GM12878 (cell line): ENCODE data around the gene DRAXIN. TPM values are rescaled to one million over a fixed set of nuclear protein-coding genes. Genes with fewer than 3 reads are reported as not detected.

ENCODE experiments used
- ATAC-seq: fragments of 200-7000 bp; cut with Tn5 transposase; 3 replicates; pipeline ENCODE4 v1.9.1; 2020; ENCODE audit warnings: mild to moderate bottlenecking, moderate library complexity
- BruUV-seq: library from RNA; stranded (reverse); fragments of 400-500 nt; replicated peaks from 2 replicates; lab custom pipeline; 2021; lab: Mats Ljungman, UMichigan
- CTCF ChIA-PET: fragments of 300-600 bp; sonication (Branson Sonifier 250); formaldehyde crosslinking; extraction: SDS; loops from one replicate; lab custom pipeline; 2021; ENCODE audit warnings: inconsistent platforms; lab: Yijun Ruan, JAX
- POLR2A ChIA-PET: fragments of 350-600 bp; formaldehyde crosslinking; extraction: SDS; loops from one replicate; lab custom pipeline; 2021; ENCODE audit warnings: inconsistent platforms; lab: Charles Lee
- RAD21 ChIA-PET: fragments of 300-600 bp; sonication (Branson Sonifier 250); formaldehyde crosslinking; loops from one replicate; lab custom pipeline; 2023; ENCODE audit warnings: antibody characterized with exemption; ENCODE audit not compliant: unreplicated experiment; lab: Charles Lee
- SMC1A ChIA-PET: fragments of 300-600 bp; sonication (Branson Sonifier 250); formaldehyde crosslinking; loops from one replicate; lab custom pipeline; 2023; ENCODE audit not compliant: unreplicated experiment, uncharacterized antibody; lab: Charles Lee
- DNase-seq: peaks from one replicate; pipeline ENCODE4 v3.0.0-alpha.2; 2011; ENCODE audit warnings: low read depth, low spot score
- FAIRE-seq: peaks from 3 replicates; lab custom pipeline; 2011; peaks lifted over from hg19 to GRCh38; lab: Jason Lieb, UNC
- H2AFZ ChIP-seq: 2 replicates; pipeline ENCODE4 v1.6.0; 2011; ENCODE audit warnings: low read depth, low read length, control low read depth; ENCODE audit not compliant: control insufficient read depth
- H3K27ac ChIP-seq: 2 replicates; pipeline ENCODE4 v1.5.1; 2011; ENCODE audit warnings: control low read depth; ENCODE audit not compliant: control insufficient read depth, insufficient read depth
- H3K27me3 ChIP-seq, 2 experiments: replicated peaks in 1 of 2; 2 replicates each; pipeline versions ENCODE4 v1.6.0 to v1.6.1; 2011; ENCODE audit warnings: low read length in 1 of 2; ENCODE audit not compliant: control insufficient read depth in 2 of 2, insufficient read depth in 2 of 2
- H3K36me3 ChIP-seq, 2 experiments: 2 replicates each; pipeline ENCODE4 v1.5.1; 2011; ENCODE audit warnings: low read length in 1 of 2; ENCODE audit not compliant: control insufficient read depth in 2 of 2, insufficient read depth in 2 of 2
- H3K4me1 ChIP-seq: 2 replicates; pipeline ENCODE4 v1.6.1; 2011; ENCODE audit warnings: mild to moderate bottlenecking, low read length, moderate library complexity, mixed read lengths; ENCODE audit not compliant: control insufficient read depth, insufficient read depth
- H3K4me2 ChIP-seq: 2 replicates; pipeline ENCODE4 v1.6.0; 2011; ENCODE audit warnings: control low read depth; ENCODE audit not compliant: control insufficient read depth, insufficient read depth
- H3K4me3 ChIP-seq: fragments of 200-600 bp; sonication (generic); 2 replicates; pipeline ENCODE4 v1.5.1; 2016
- H3K79me2 ChIP-seq: 2 replicates; pipeline ENCODE4 v1.6.0; 2011; ENCODE audit warnings: low read length; ENCODE audit not compliant: control insufficient read depth, insufficient read depth
- H3K9ac ChIP-seq: 2 replicates; pipeline ENCODE4 v1.8.0; 2011; ENCODE audit warnings: low read length, control low read depth, mixed read lengths; ENCODE audit not compliant: control insufficient read depth, insufficient read depth
- H3K9me3 ChIP-seq: replicated peaks from 3 replicates; pipeline ENCODE4 v1.5.1; 2011; ENCODE audit warnings: mild to moderate bottlenecking, low read length; ENCODE audit not compliant: control insufficient read depth, insufficient read depth
- H4K20me1 ChIP-seq: 2 replicates; pipeline ENCODE4 v1.6.0; 2011; ENCODE audit not compliant: control insufficient read depth, insufficient read depth
- CHD4 ChIP-seq: fragments of 200-600 bp; sonication (generic); IDR thresholded peaks from 2 replicates; pipeline ENCODE4 v1.6.1; 2016; ENCODE audit warnings: mild to moderate bottlenecking
- FOS ChIP-seq: IDR thresholded peaks from 3 replicates; pipeline ENCODE4 v1.6.1; 2011; ENCODE audit warnings: borderline replicate concordance; ENCODE audit not compliant: insufficient read length; ENCODE audit errors: extremely low read depth
- IKZF1 ChIP-seq: fragments of 450-650 bp; conservative IDR thresholded peaks from 2 replicates; pipeline ENCODE4 v1.6.1; 2017; ENCODE audit warnings: antibody characterized with exemption, mild to moderate bottlenecking
- MEF2B ChIP-seq: fragments of 450-650 bp; IDR thresholded peaks from 2 replicates; pipeline ENCODE4 v1.6.1; 2018; ENCODE audit warnings: mild to moderate bottlenecking, moderate library complexity; ENCODE audit not compliant: partially characterized antibody, poor library complexity, severe bottlenecking
- NR2C1 ChIP-seq: fragments of 450-650 bp; IDR thresholded peaks from 2 replicates; pipeline ENCODE4 v1.6.1; 2017; ENCODE audit warnings: antibody characterized with exemption, mild to moderate bottlenecking, moderate library complexity
- NR2C2 ChIP-seq: IDR thresholded peaks from 2 replicates; pipeline ENCODE4 v1.6.1; 2011; ENCODE audit warnings: borderline replicate concordance, low read depth; ENCODE audit not compliant: control insufficient read depth, insufficient read length
- PAX5 ChIP-seq: IDR thresholded peaks from 2 replicates; pipeline ENCODE4 v1.6.1; 2011; ENCODE audit warnings: low read depth, low read length, borderline replicate concordance
- PBX3 ChIP-seq: IDR thresholded peaks from 2 replicates; pipeline ENCODE4 v1.6.1; 2011; ENCODE audit warnings: mild to moderate bottlenecking, low read depth, low read length, moderate library complexity; ENCODE audit not compliant: insufficient replicate concordance
- RCOR1 ChIP-seq: conservative IDR thresholded peaks from 2 replicates; pipeline ENCODE4 v1.6.1; 2012; ENCODE audit warnings: low read depth, low read length, improper control_type of control experiment
- SIN3A ChIP-seq: IDR thresholded peaks from 2 replicates; pipeline ENCODE4 v1.6.1; 2012; ENCODE audit warnings: low read depth, low read length, improper control_type of control experiment
- TCF3 ChIP-seq: IDR thresholded peaks from 2 replicates; pipeline ENCODE4 v1.6.1; 2012; ENCODE audit warnings: low read depth, mild to moderate bottlenecking, low read length, borderline replicate concordance; ENCODE audit not compliant: insufficient read depth
- TCF7 ChIP-seq: IDR thresholded peaks from 2 replicates; pipeline ENCODE4 v1.6.1; 2014; ENCODE audit warnings: antibody characterized with exemption, borderline replicate concordance
- ZBTB33 ChIP-seq: fragments of 450-650 bp; IDR thresholded peaks from 2 replicates; pipeline ENCODE4 v1.6.1; 2017; ENCODE audit warnings: mild to moderate bottlenecking
- ZNF622 ChIP-seq: fragments of 450-650 bp; IDR thresholded peaks from 2 replicates; pipeline ENCODE4 v1.6.1; 2017; ENCODE audit warnings: mild to moderate bottlenecking, inconsistent platforms
- WGBS: methylation state at CpG from one replicate; pipeline ENCODE4 v1.1.6; 2016; ENCODE audit warnings: low lambda C conversion rate; ENCODE audit not compliant: insufficient replicate concordance, insufficient coverage; ENCODE audit errors: missing lambda C conversion rate; 5-methylcytosine and 5-hydroxymethylcytosine counted together
- in situ Hi-C: fragments of 300-500 bp; cut with MboI; formaldehyde crosslinking; loops from 9 replicates; pipeline ENCODE4 v1.14.3; 2018; ENCODE audit warnings: mixed read lengths
- intact Hi-C: fragments of 100-400 bp; cut with micrococcal nuclease; formaldehyde crosslinking; loops from one replicate; pipeline ENCODE4 v1.14.2; 2022; ENCODE audit not compliant: unreplicated experiment
- polyA plus RNA-seq, 11 experiments: library from polyadenylated mRNA; depleted of rRNA in 4 of 11; unstranded in 6 of 11; stranded (reverse) in 5 of 11; fragments of >200 nt; fragmentation: Nextera tagmentation in 4 of 11; fragmentation: Illumina TruSeq in 1 of 11; extraction: Ambion mirVana in 4 of 11; extraction: Trizol in 1 of 11; gene quantifications; 1 replicate in 1 of 11; 2 replicates in 10 of 11; pipeline versions ENCODE4 v1.2.1 to v1.2.3, GENCODE V29; 2011 to 2016; ENCODE audit warnings: inconsistent platforms in 2 of 11, missing spikeins in 2 of 11, low read depth in 1 of 11
- total RNA-seq, 4 experiments: library from RNA; depleted of rRNA in 3 of 4; stranded (reverse); fragments of >200 nt in 3 of 4; fragmentation: Illumina TruSeq in 1 of 4; extraction: Trizol in 1 of 4; gene quantifications; 2 replicates each; pipeline versions ENCODE4 v1.2.1 to v1.2.3, GENCODE V29; 2013 to 2021

Gene DRAXIN
- total and polyA plus RNA-seq, 10 of the 15 experiments (the other 5 are each of a cell fraction or from before 2014, with no cell fraction given) = 0.01 to 0.05 (median 0.03) TPM; not detected in 3

GRCh38 chr1:11641776-11642305, 49.7 kb upstream of the DRAXIN start:
- no peak for TF ChIP-seq FOS
- TF ChIP-seq MEF2B = no peak
- TF ChIP-seq ZNF622 = no peak
- no peak for TF ChIP-seq TCF3
- TF ChIP-seq TCF7 = no peak
- no peak for TF ChIP-seq CHD4
- TF ChIP-seq NR2C2 = no peak
- TF ChIP-seq RCOR1 = no peak
- TF ChIP-seq IKZF1 = no peak
- no peak for TF ChIP-seq NR2C1
- no peak for TF ChIP-seq PBX3
- TF ChIP-seq SIN3A = no peak
- TF ChIP-seq ZBTB33 = no peak
- no peak for TF ChIP-seq PAX5
- ATAC-seq (no peak), FAIRE-seq (no peak), DNase-seq (no peak)
- Histone ChIP-seq H3K4me2 (no peak overlapping the region), H3K36me3 (no peaks in the 10 kb centered on the region), H3K4me1 (no peaks in the 10 kb centered on the region), H3K79me2 (no peaks in the 10 kb centered on the region), H3K9ac (no peak overlapping the region), H3K27ac (no peak overlapping the region), H2AFZ (no peak overlapping the region), H3K9me3 (no peaks in the 10 kb centered on the region), H3K4me3 (no peak overlapping the region), H3K27me3 (no peaks in the 10 kb centered on the region; a peak in 1 of 4 replicates), H4K20me1 (no peaks in the 10 kb centered on the region)
- SMC1A ChIA-PET = interaction anchor here (0.9 to 6.3 kb wide), 4 partner anchors 349 to 605 kb away, joined by 3 to 57 read pairs (median 3); no protein-coding TSS in a partner anchor
- BruUV-seq = no TSS peak
- RAD21 ChIA-PET = interaction anchor here (1.0 to 6.7 kb wide), 5 partner anchors 78 to 605 kb away, joined by 3 to 91 read pairs (median 11); no protein-coding TSS in a partner anchor
- intact Hi-C loops = loop anchor here (1.0 to 5.0 kb wide), 4 partner anchors 165 to 401 kb away; partner anchors contain the start of gene DISP3
- in situ Hi-C loops = loop anchor here (5.0 kb wide), 3 partner anchors 320 to 605 kb away; no protein-coding TSS in a partner anchor
- WGBS = 3% methylated on average over 5 of the region's 5 CpGs
- CTCF ChIA-PET = interaction anchor here (0.6 to 5.9 kb wide), 20 partner anchors 13 to 621 kb away, joined by 3 to 132 read pairs (median 3); partner anchors contain the start of gene DISP3
- POLR2A ChIA-PET = no interaction called here
